ENCODE measurements around the gene SLITRK4. TPM values are rescaled to one million over a fixed set of nuclear protein-coding genes. Genes with fewer than 3 reads are reported as not detected.

Gene SLITRK4
- total RNA-seq, 1 experiment from 2014 or later, result not detected

DNA sequence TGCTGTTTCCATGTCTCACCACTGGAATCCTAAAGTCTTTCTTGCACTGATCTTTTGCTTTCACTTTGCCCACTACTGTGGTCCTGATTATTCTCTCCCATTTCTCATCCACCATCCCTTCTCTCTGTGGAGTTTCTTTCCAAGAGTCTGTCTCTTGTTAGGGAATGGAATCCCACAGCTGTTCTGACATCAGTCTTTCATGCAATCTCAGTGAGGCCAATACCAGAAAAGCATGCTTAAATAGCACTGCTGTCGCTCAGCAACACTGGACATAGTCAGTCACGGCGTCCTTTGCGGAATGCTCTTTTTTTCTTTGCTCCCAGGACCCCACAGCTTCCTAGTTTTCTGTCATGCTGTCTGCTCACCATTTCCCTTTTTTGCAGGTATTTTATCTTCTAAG is 20.1 kb downstream of the SLITRK4 start:
- no TSS peak for BruUV-seq (replicated peaks)
- Histone ChIP-seq H3K4me3 (ENCODE audit: low read depth in 2 of 2, low read length in 2 of 2) (no peak overlapping the region), H3K4me1 (ENCODE audit: control insufficient read depth, insufficient read depth, low read length) (no peaks in the 10 kb centered on the region), H3K9me3 (ENCODE audit: control insufficient read depth, insufficient read depth, low read depth, low read length) (no peaks in the 10 kb centered on the region), H3K27me3 (ENCODE audit: control insufficient read depth, insufficient read depth, low read length) (no peaks in the 10 kb centered on the region), H3K27ac (ENCODE audit: low read length) (no peak overlapping the region), H3K36me3 (ENCODE audit: control insufficient read depth, insufficient read depth, low read length) (no peaks in the 10 kb centered on the region)
- ChIA-PET POLR2A (no interaction called here), CTCF (no interaction called here)
- DNase-seq (ENCODE audit: low read depth, low spot score) (no peak), ATAC-seq (no peak)
- TF ChIP-seq CTCF (IDR thresholded peaks at IDR 0.05) (no peak), TCF7L2 (IDR thresholded peaks at IDR 0.05; ENCODE audit: low read depth, low read length) (no peak), POLR2AphosphoS5 (IDR thresholded peaks at IDR 0.05; ENCODE audit: low read depth, low read length) (no peak)
- intact Hi-C loops (cut with micrococcal nuclease; ENCODE audit: unreplicated experiment) (no loop called here), in situ Hi-C loops (cut with HindIII; ENCODE audit: low pct_unique_long_range_greater_than_20kb, low sequenced_read_pairs) (no loop called here)

- TF ChIP-seq TCF7L2 (IDR thresholded peaks at IDR 0.05; ENCODE audit: low read depth, low read length), result no peak
- TF ChIP-seq CTCF (IDR thresholded peaks at IDR 0.05), result no peak
- Histone ChIP-seq H3K27ac (ENCODE audit: low read length) (no peak overlapping the region), H3K4me1 (ENCODE audit: control insufficient read depth, insufficient read depth, low read length) (no peaks in the 10 kb centered on the region), H3K4me3 (ENCODE audit: low read depth in 2 of 2, low read length in 2 of 2) (no peak overlapping the region), H3K36me3 (ENCODE audit: control insufficient read depth, insufficient read depth, low read length) (no peaks in the 10 kb centered on the region), H3K9me3 (ENCODE audit: control insufficient read depth, insufficient read depth, low read depth, low read length) (no peaks in the 10 kb centered on the region), H3K27me3 (ENCODE audit: control insufficient read depth, insufficient read depth, low read length) (no peaks in the 10 kb centered on the region)
- POLR2A ChIA-PET, result no interaction called here
- intact Hi-C loops (cut with micrococcal nuclease; ENCODE audit: unreplicated experiment) (no loop called here), in situ Hi-C loops (cut with HindIII; ENCODE audit: low pct_unique_long_range_greater_than_20kb, low sequenced_read_pairs) (no loop called here)
- DNase-seq (ENCODE audit: low read depth, low spot score) (no peak), ATAC-seq (no peak)
- CTCF ChIA-PET, result no interaction called here
- BruUV-seq (replicated peaks), result no TSS peak
Measured at GRCh38 chrX:143601809-143602208, 34.1 kb downstream of the SLITRK4 start.

DNA sequence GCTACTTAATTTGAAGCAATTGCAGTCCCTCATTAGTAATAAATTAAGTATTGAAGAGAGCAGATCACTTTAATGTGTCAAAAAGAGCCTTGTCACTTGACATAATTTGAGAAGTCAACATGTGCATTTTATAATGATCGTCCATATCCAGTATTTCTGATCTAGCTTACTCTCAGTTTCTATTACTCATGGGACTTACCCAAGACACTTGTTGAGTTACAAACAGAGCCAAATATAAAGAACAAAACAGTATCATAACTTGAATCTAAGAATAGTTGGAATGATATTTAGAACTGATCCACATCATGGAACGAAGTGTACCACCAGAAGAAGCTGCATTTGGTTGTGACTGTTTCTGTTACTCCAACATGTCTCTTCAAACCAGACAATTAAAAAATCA is 54.7 kb downstream of the SLITRK4 start:
- BruUV-seq (replicated peaks), result no TSS peak
- no peak overlapping the region for H3K4me3 ChIP-seq (ENCODE audit: low read depth in 2 of 2, low read length in 2 of 2)
- no peak for DNase-seq (ENCODE audit: low read depth, low spot score)
- no peaks in the 10 kb centered on the region for H3K9me3 ChIP-seq (ENCODE audit: control insufficient read depth, insufficient read depth, low read depth, low read length)
- ATAC-seq, result no peak
- H3K36me3 ChIP-seq (ENCODE audit: control insufficient read depth, insufficient read depth, low read length), result no peaks in the 10 kb centered on the region
- H3K4me1 ChIP-seq (ENCODE audit: control insufficient read depth, insufficient read depth, low read length), result no peaks in the 10 kb centered on the region
- TF ChIP-seq SIN3A (IDR thresholded peaks at IDR 0.05; ENCODE audit: borderline replicate concordance, insufficient read depth, low read depth, low read length) (no peak), CTCF (IDR thresholded peaks at IDR 0.05) (no peak), REST (IDR thresholded peaks at IDR 0.05; ENCODE audit: insufficient read depth in 1 of 2, low read depth in 2 of 2, low read length in 1 of 2) (no peak), TCF7L2 (IDR thresholded peaks at IDR 0.05; ENCODE audit: low read depth, low read length) (no peak), POLR2AphosphoS5 (IDR thresholded peaks at IDR 0.05; ENCODE audit: low read depth, low read length) (no peak)
- POLR2A ChIA-PET, result no interaction called here
- H3K27ac ChIP-seq (ENCODE audit: low read length), result no peak overlapping the region
- in situ Hi-C loops (cut with HindIII; ENCODE audit: low pct_unique_long_range_greater_than_20kb, low sequenced_read_pairs), result no loop called here
- CTCF ChIA-PET, result no interaction called here
- H3K27me3 ChIP-seq (ENCODE audit: control insufficient read depth, insufficient read depth, low read length), result no peaks in the 10 kb centered on the region
- intact Hi-C loops (cut with micrococcal nuclease; ENCODE audit: unreplicated experiment), result no loop called here

Data from Panc1 (cell line).